ENCODE results near the gene ZBTB11. TPM values are rescaled to one million over a fixed set of nuclear protein-coding genes. Genes with fewer than 3 reads are reported as not detected.

ZBTB11 gene
- total and polyA plus RNA-seq, 10 of the 15 experiments (the other 5 are each of a cell fraction or from before 2014, with no cell fraction given), result 3.5 to 25.7 (median 18.0) TPM

DNA sequence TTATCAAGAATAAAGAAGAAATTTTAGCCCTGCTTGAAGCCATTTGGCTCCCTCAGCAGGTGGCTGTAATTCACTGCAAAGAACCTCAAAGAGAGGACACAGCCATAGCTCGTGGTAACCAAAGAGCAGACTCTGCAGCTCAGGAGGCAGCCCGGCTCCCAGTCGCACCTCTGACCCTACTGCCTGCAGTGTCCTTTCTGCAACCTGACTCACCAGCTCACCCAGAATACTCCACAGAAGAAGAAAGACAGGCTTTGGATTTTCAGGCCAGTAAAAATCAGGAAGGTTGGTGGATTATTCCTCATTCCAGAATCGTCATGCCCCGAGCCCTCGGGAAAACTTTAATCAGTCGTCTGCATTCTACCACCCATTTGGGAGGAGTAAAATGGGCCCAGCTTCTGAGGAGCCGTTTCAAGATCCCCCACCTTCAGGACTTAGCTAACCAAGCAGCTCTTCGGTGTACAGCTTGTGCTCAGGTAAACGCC lies 38.6 kb downstream of the ZBTB11 start:
- DNase-seq (ENCODE audit: low read depth, low spot score) (no peak), ATAC-seq (peak; percentile 20; the same call in 2 of the 3 replicates), FAIRE-seq (no peak)
- no TSS peak for BruUV-seq (replicated peaks)
- no peak overlapping the region for H3K4me2 ChIP-seq (ENCODE audit: control insufficient read depth, insufficient read depth)
- ChIA-PET CTCF (interaction anchor here (0.6 to 4.2 kb wide), 5 partner anchors 10 to 1322 kb away, joined by 3 to 22 read pairs (median 4); partner anchors contain the start of gene PCNP), POLR2A (no interaction called here), RAD21 (ENCODE audit: unreplicated experiment) (interaction anchor here (0.9 to 1.7 kb wide), 2 partner anchors 60 to 568 kb away, joined by 3 to 4 read pairs; no protein-coding TSS in a partner anchor), SMC1A (ENCODE audit: uncharacterized antibody, unreplicated experiment) (interaction anchor here (0.8 to 1.6 kb wide), 4 partner anchors 11 to 1970 kb away, joined by 3 to 4 read pairs (median 4); no protein-coding TSS in a partner anchor)
- no peaks in the 10 kb centered on the region; a peak in 1 of 4 replicates for H3K27me3 ChIP-seq (replicated peaks in 1 of 2; ENCODE audit: control insufficient read depth in 2 of 2, insufficient read depth in 2 of 2, low read length in 1 of 2)
- H4K20me1 ChIP-seq (ENCODE audit: control insufficient read depth, insufficient read depth), result no peaks in the 10 kb centered on the region
- WGBS (ENCODE audit: insufficient coverage, insufficient replicate concordance, low lambda C conversion rate, missing lambda C conversion rate), result 76% methylated on average over 10 of the region's 10 CpGs
- H3K36me3 ChIP-seq (ENCODE audit: control insufficient read depth in 2 of 2, insufficient read depth in 2 of 2, low read length in 1 of 2), result no peaks in the 10 kb centered on the region
- no peak overlapping the region for H2AFZ ChIP-seq (ENCODE audit: control insufficient read depth, low read depth, low read length)
- no peak overlapping the region for H3K27ac ChIP-seq (ENCODE audit: control insufficient read depth, insufficient read depth)
- H3K9ac ChIP-seq (ENCODE audit: control insufficient read depth, insufficient read depth, low read length), result no peak overlapping the region
- in situ Hi-C loops (cut with MboI) (loop anchor here (5.0 kb wide), 1 partner anchor 566 kb away; no protein-coding TSS in a partner anchor), intact Hi-C loops (cut with micrococcal nuclease; ENCODE audit: unreplicated experiment) (no loop called here)
- H3K4me1 ChIP-seq (ENCODE audit: control insufficient read depth, insufficient read depth, low read length), result no peaks in the 10 kb centered on the region; the same call in 1 of the 2 replicates
- TF ChIP-seq CEBPB (IDR thresholded peaks at IDR 0.05; ENCODE audit: borderline replicate concordance in 1 of 2, low read depth in 2 of 2, low read length in 2 of 2) (no peak), MXI1 (IDR thresholded peaks at IDR 0.05; ENCODE audit: low read depth, low read length) (no peak), RAD21 (IDR thresholded peaks at IDR 0.05; ENCODE audit: insufficient read depth, low read depth, low read length) (peak; percentile 36)
- TF ChIP-seq, protein P1, sequence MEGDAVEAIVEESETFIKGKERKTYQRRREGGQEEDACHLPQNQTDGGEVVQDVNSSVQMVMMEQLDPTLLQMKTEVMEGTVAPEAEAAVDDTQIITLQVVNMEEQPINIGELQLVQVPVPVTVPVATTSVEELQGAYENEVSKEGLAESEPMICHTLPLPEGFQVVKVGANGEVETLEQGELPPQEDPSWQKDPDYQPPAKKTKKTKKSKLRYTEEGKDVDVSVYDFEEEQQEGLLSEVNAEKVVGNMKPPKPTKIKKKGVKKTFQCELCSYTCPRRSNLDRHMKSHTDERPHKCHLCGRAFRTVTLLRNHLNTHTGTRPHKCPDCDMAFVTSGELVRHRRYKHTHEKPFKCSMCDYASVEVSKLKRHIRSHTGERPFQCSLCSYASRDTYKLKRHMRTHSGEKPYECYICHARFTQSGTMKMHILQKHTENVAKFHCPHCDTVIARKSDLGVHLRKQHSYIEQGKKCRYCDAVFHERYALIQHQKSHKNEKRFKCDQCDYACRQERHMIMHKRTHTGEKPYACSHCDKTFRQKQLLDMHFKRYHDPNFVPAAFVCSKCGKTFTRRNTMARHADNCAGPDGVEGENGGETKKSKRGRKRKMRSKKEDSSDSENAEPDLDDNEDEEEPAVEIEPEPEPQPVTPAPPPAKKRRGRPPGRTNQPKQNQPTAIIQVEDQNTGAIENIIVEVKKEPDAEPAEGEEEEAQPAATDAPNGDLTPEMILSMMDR (IDR thresholded peaks at IDR 0.05 in 2 of 3, conservative IDR thresholded peaks at IDR 0.05 in 1 of 3; ENCODE audit: control insufficient read depth in 2 of 3, extremely low read depth in 1 of 3, insufficient read depth in 1 of 3, low read depth in 3 of 3, low read length in 3 of 3), result peak in 1 of 3 experiments; percentile 39; a peak in 3 of 6 replicates
- no peaks in the 10 kb centered on the region for H3K79me2 ChIP-seq (ENCODE audit: control insufficient read depth, insufficient read depth, low read length)
- no peak overlapping the region for H3K4me3 ChIP-seq
- H3K9me3 ChIP-seq (replicated peaks; ENCODE audit: control insufficient read depth, insufficient read depth, low read length), result no peaks in the 10 kb centered on the region
